GM12891 (cell line): ENCODE data around the gene CYP2B6. TPM values are rescaled to one million over a fixed set of nuclear protein-coding genes. Genes with fewer than 3 reads are reported as not detected.

Source experiments
- DNase-seq: peaks from one replicate; pipeline ENCODE4 v3.0.0; 2011; ENCODE audit warnings: low spot score; ENCODE audit not compliant: insufficient read length
- FAIRE-seq: peaks from 2 replicates; lab custom pipeline; 2011; peaks lifted over from hg19 to GRCh38; lab: Jason Lieb, UNC
- PAX5 ChIP-seq: IDR thresholded peaks from 2 replicates; pipeline ENCODE4 v1.6.1; 2011; ENCODE audit warnings: low read length, moderate library complexity, mild to moderate bottlenecking; ENCODE audit not compliant: insufficient read depth, severe bottlenecking
- POLR2A ChIP-seq: IDR thresholded peaks from 2 replicates; pipeline ENCODE4 v1.6.1; 2011; ENCODE audit warnings: low read depth, low read length, control low read depth
- POLR2AphosphoS5 ChIP-seq: IDR thresholded peaks from 2 replicates; pipeline ENCODE4 v1.6.1; 2011; ENCODE audit warnings: low read depth, low read length, control low read depth
- POU2F2 ChIP-seq: IDR thresholded peaks from 2 replicates; pipeline ENCODE4 v1.6.1; 2011; ENCODE audit warnings: low read depth, mild to moderate bottlenecking, control low read depth, low read length, moderate library complexity
- SPI1 ChIP-seq: IDR thresholded peaks from 2 replicates; pipeline ENCODE4 v1.6.1; 2011; ENCODE audit warnings: low read depth, low read length, control low read depth
- TAF1 ChIP-seq: IDR thresholded peaks from 2 replicates; pipeline ENCODE4 v1.6.1; 2011; ENCODE audit warnings: low read depth, low read length, control low read depth
- polyA plus RNA-seq: library from polyadenylated mRNA; unstranded; fragments of >200 nt; gene quantifications from one replicate; pipeline ENCODE4 v1.2.1, GENCODE V29; 2012; ENCODE audit warnings: low read depth, missing spikeins, inconsistent platforms; ENCODE audit not compliant: missing spikeins

Gene CYP2B6
- not detected for polyA plus RNA-seq

- TF ChIP-seq POLR2A, result no peak
- TF ChIP-seq TAF1, result no peak
- TF ChIP-seq SPI1, result no peak
- TF ChIP-seq PAX5, result no peak
- no peak for TF ChIP-seq POLR2AphosphoS5
- TF ChIP-seq POU2F2, result no peak
- FAIRE-seq (no peak), DNase-seq (no peak)
These were observed at the start of gene CYP2B6 for GRCh38 chr19:40990972-40991381. Gene CYP2B6 (plus strand): TSS chr19:40991282. CDS start chr19:40991306, 24 bp downstream.

GRCh38 chr19:40941481-40942219 lies 49.4 kb upstream of the CYP2B6 start:
- no peak for FAIRE-seq

GRCh38 chr19:40945645-40946044 lies 45.4 kb upstream of the CYP2B6 start:
- no peak for FAIRE-seq
- no peak for TF ChIP-seq PAX5
- TF ChIP-seq TAF1, result no peak
- TF ChIP-seq POLR2AphosphoS5, result no peak
- no peak for TF ChIP-seq POU2F2
- TF ChIP-seq SPI1, result no peak
- TF ChIP-seq POLR2A, result no peak

More at GRCh38 chr19:40941481-40942219, 49.4 kb upstream of the CYP2B6 start:
- no peak for TF ChIP-seq PAX5
- TF ChIP-seq SPI1, result no peak
- TF ChIP-seq POLR2AphosphoS5, result no peak
- TF ChIP-seq TAF1, result no peak
- TF ChIP-seq POLR2A, result no peak
- no peak for TF ChIP-seq POU2F2
- DNase-seq, result no peak

GRCh38 chr19:40947114-40947513 lies 44.0 kb upstream of the CYP2B6 start:
- FAIRE-seq, result no peak

More at GRCh38 chr19:40945645-40946044, 45.4 kb upstream of the CYP2B6 start:
- DNase-seq, result no peak

GRCh38 chr19:40947573-40947972 lies 43.5 kb upstream of the CYP2B6 start:
- DNase-seq (no peak), FAIRE-seq (no peak)
- TF ChIP-seq PAX5 (no peak), POU2F2 (no peak), TAF1 (no peak), SPI1 (no peak), POLR2A (no peak), POLR2AphosphoS5 (no peak)

More at GRCh38 chr19:40947114-40947513, 44.0 kb upstream of the CYP2B6 start:
- TF ChIP-seq TAF1 (no peak), POLR2AphosphoS5 (no peak), POLR2A (no peak), PAX5 (no peak), SPI1 (no peak), POU2F2 (no peak)
- no peak for DNase-seq

- DNase-seq (no peak), FAIRE-seq (no peak)
- TF ChIP-seq TAF1, result no peak
- no peak for TF ChIP-seq PAX5
- no peak for TF ChIP-seq POLR2AphosphoS5
- no peak for TF ChIP-seq POLR2A
- no peak for TF ChIP-seq SPI1
- no peak for TF ChIP-seq POU2F2
These were observed 42.3 kb upstream of the CYP2B6 start for GRCh38 chr19:40948580-40949299.

DNA sequence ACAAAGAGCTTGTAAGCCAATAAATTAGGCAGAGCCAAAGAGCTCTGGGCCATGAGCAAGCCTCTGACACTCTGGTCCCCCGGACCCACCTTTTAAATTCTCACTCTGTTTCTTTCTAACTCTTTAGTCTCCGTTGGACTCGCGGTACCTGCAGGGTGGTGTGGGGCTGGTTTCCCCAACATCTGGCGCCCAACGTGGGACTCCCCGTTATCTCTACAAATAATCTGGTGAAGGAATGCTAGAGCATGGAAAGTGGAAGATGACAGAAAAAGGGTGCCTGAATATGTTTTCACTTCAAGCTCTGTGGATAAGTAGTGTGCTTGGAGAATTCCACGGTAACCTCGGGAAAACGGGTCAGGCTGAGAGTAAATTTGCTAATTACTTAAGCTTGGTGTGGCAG lies 36.5 kb upstream of the CYP2B6 start:
- FAIRE-seq (no peak), DNase-seq (no peak)
- TF ChIP-seq POU2F2, result no peak
- no peak for TF ChIP-seq POLR2AphosphoS5
- no peak for TF ChIP-seq SPI1
- TF ChIP-seq POLR2A, result no peak
- no peak for TF ChIP-seq PAX5

DNA sequence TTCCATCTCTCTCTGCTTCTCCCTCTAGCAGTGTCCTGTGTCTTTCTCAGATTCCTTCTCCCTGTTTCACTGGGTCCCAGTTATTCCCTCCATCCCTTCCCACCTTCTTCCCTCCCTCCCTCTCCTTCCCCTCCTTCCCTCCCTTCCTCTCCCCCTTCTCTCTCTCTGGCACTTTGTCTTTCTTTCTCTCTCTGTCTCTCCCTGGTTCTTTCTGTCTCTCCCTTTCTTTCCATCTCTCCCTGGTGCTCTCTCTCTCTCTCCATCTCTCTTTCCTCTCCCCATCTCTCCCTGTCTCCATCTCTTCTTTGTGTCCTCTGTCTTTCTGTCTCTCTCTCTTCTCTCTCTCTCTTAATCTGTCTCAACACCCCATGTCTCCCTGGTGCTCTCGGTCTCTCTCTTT lies 31.7 kb upstream of the CYP2B6 start:
- no peak for TF ChIP-seq POLR2AphosphoS5
- FAIRE-seq, result no peak

DNA sequence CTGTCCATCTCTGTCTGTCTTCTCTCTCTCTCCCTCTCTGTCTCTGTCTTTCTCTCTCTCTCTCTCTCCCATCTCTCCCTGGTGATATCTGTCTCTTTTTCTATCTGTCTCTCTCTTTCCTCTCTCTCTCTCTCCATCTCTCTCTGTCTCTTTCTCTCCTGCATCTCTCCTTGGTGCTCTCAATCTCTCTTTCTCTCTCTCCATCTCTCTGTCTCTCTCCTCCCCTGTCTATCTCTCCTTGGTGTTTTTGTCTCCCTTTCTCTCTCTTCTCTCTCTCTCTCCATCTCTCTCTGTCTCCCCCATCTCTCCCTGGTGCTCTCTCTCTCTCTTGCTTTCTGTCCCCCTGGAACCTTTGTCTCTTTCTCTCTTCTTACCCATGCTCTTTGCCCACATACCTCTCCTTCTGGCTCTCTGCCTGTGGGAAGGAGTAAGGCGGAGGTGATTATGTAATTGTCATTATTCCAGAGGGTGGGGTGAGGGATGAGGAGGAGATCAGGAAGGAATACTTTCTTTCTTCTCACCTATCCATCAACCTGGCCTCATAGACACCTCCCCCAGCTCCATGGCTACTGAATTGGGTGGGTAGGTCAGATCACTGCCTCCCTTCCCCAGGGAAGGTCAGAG lies 30.9 kb upstream of the CYP2B6 start:
- DNase-seq (no peak), FAIRE-seq (no peak)
- TF ChIP-seq POLR2AphosphoS5, result no peak
- no peak for TF ChIP-seq POU2F2

More for the DNA sequence above, 31.7 kb upstream of the CYP2B6 start:
- no peak for DNase-seq
